ENCODE measurements around the gene NPPC. TPM values are rescaled to one million over a fixed set of nuclear protein-coding genes. Genes with fewer than 3 reads are reported as not detected.

The NPPC gene, protein sequence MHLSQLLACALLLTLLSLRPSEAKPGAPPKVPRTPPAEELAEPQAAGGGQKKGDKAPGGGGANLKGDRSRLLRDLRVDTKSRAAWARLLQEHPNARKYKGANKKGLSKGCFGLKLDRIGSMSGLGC
- total RNA-seq (0.39 TPM in 1 of 2 replicates, not detected in the other), polyA plus RNA-seq (0.39 and 0.91 TPM in 2 replicates)

DNA sequence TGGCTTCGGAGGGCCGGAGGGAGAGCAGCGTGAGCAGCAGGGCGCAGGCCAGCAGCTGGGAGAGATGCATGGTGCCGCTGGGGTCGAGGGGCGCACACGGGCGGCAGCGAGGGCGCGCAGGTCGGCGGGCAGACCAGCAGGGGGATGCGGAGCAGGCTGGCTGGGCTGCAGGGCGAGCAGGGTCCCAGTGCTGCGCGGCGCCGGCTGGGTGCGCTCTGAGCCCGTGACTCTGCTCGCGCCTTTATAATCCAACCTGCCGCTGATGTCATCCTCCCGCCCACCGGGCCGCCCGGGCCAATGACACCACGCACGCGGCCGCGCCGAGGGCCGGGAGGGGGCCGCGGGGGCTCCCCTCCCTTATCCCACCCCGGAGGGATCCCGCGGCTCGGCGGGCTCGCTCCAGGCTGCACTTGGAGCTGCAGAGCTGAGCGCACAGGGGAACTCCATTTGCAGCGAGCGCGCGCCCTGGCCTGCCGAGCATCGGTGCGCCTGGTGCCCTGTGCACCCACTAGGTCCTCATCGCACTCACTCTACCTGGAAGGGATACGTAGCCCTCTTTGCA is at the start of gene NPPC:
Gene NPPC, minus strand, starts transcription at position 217 of the 562 bp plus-strand sequence. Its CDS starts 147 bp downstream, at position 70.
- Histone ChIP-seq H3K4me1 (ENCODE audit: low read depth) (no peaks in the 10 kb centered on the region), H3K9me3 (ENCODE audit: low read depth) (no peaks in the 10 kb centered on the region), H3K36me3 (no peaks in the 10 kb centered on the region), H3K27ac (no peak within 1 kb of the TSS), H3K4me3 (peak within 1 kb of the TSS; percentile 31), H3K27me3 (peaks cover 73% of the 10 kb centered on the region)
- TF ChIP-seq, protein P1, sequence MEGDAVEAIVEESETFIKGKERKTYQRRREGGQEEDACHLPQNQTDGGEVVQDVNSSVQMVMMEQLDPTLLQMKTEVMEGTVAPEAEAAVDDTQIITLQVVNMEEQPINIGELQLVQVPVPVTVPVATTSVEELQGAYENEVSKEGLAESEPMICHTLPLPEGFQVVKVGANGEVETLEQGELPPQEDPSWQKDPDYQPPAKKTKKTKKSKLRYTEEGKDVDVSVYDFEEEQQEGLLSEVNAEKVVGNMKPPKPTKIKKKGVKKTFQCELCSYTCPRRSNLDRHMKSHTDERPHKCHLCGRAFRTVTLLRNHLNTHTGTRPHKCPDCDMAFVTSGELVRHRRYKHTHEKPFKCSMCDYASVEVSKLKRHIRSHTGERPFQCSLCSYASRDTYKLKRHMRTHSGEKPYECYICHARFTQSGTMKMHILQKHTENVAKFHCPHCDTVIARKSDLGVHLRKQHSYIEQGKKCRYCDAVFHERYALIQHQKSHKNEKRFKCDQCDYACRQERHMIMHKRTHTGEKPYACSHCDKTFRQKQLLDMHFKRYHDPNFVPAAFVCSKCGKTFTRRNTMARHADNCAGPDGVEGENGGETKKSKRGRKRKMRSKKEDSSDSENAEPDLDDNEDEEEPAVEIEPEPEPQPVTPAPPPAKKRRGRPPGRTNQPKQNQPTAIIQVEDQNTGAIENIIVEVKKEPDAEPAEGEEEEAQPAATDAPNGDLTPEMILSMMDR (IDR thresholded peaks at IDR 0.05; ENCODE audit: low read depth, low read length): peak; percentile 37
- peak; percentile 52 to 88 for DNase-seq (ENCODE audit: low read depth in 1 of 2, low spot score in 1 of 2)

DNA sequence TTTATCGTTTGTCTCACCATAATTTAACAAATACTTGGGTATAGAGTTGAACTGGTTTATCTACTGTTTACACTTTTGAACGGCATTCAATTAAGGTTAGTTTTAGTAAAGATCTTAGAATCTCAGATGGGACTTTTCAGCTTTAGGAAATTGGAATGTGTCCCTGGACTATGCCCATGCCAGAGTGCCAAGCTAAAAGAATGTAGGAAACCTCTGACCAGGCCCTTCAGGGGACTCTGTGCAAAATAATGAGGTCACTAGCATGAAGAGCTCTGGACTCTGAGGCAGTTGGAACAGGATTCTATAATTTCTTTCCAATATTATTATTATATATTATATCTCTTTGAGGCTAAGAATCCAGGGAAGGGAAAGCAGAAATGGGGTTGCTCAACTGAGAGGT is 48.8 kb upstream of the NPPC start:
- TF ChIP-seq, protein P1 (IDR thresholded peaks at IDR 0.05; ENCODE audit: low read depth, low read length): no peak
- no peaks in the 10 kb centered on the region for H3K27me3 ChIP-seq
- H3K4me1 ChIP-seq (ENCODE audit: low read depth): no peaks in the 10 kb centered on the region
- no peak overlapping the region for H3K4me3 ChIP-seq
- no peaks in the 10 kb centered on the region for H3K36me3 ChIP-seq
- no peak for DNase-seq (ENCODE audit: low read depth in 1 of 2, low spot score in 1 of 2)
- no peak overlapping the region for H3K27ac ChIP-seq
- no peaks in the 10 kb centered on the region for H3K9me3 ChIP-seq (ENCODE audit: low read depth)

DNA sequence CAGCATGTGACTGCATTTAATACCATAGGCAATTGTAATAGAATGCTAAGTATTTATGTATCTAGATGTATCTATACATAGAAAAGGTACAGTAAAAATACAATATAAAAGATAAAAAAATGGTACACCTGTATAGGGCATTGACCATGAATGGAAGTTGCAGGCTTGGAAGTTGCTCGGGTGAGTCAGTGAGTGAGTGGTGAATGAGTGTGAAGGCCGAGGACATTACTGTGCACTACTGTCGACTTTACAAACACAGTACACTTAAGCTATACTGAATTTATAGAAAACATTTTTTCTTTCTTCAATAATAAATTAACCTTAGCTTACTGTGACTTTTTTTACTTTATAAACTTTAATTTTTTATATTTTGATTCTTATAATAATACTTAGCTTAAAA is 44.3 kb upstream of the NPPC start:
- H3K27me3 ChIP-seq: no peaks in the 10 kb centered on the region
- no peaks in the 10 kb centered on the region for H3K9me3 ChIP-seq (ENCODE audit: low read depth)
- H3K36me3 ChIP-seq: no peaks in the 10 kb centered on the region
- H3K27ac ChIP-seq: no peak overlapping the region
- H3K4me3 ChIP-seq: no peak overlapping the region
- H3K4me1 ChIP-seq (ENCODE audit: low read depth): no peaks in the 10 kb centered on the region
- TF ChIP-seq, protein P1 (IDR thresholded peaks at IDR 0.05; ENCODE audit: low read depth, low read length): no peak
- no peak for DNase-seq (ENCODE audit: low read depth in 1 of 2, low spot score in 1 of 2)

DNA sequence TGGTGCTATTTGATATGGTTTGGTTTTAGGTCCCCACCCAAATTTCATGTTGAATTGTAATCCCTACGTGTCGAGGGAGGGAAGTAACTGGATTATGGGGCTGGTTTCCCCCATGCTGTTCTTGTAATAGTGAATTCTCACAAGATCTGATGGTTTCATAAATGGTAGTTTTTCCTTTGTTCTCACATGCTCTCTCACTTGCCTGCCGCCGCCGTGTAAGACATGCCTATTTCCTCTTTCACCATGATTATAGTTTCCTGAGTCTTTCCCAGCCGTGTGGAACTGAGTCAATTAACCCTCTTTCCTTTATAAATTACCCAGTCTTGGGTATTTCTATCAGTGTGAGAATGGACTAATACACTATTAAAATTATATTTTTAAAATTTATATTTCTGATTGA is 42.6 kb upstream of the NPPC start:
- no peaks in the 10 kb centered on the region for H3K27me3 ChIP-seq
- TF ChIP-seq, protein P1 (IDR thresholded peaks at IDR 0.05; ENCODE audit: low read depth, low read length): no peak
- no peak overlapping the region for H3K27ac ChIP-seq
- no peaks in the 10 kb centered on the region for H3K4me1 ChIP-seq (ENCODE audit: low read depth)
- no peak overlapping the region for H3K4me3 ChIP-seq
- H3K9me3 ChIP-seq (ENCODE audit: low read depth): no peaks in the 10 kb centered on the region
- no peaks in the 10 kb centered on the region for H3K36me3 ChIP-seq
- DNase-seq (ENCODE audit: low read depth in 1 of 2, low spot score in 1 of 2): no peak

DNA sequence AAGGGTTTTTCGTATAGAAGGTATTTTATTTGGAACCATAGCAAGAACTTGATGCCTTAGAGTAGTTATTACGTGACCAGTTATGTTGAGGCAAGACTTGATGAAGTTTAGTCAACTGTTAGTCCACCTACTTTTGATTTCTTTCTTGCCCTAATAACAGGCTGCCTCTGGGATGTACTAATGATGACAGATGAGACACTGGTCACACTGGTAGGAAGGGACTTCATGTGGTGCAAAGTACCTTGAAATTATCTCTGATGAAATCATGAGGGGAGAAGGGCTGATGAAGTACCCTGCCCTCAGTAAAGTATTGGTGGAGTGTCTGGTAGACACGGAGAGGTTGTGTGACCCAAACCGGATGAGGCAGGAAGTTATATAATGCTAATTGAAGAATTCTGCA is 40.7 kb upstream of the NPPC start:
- DNase-seq (ENCODE audit: low read depth in 1 of 2, low spot score in 1 of 2): no peak
- Histone ChIP-seq H3K27me3 (no peaks in the 10 kb centered on the region), H3K36me3 (no peaks in the 10 kb centered on the region), H3K4me3 (no peak overlapping the region), H3K4me1 (ENCODE audit: low read depth) (no peaks in the 10 kb centered on the region), H3K27ac (no peak overlapping the region), H3K9me3 (ENCODE audit: low read depth) (no peaks in the 10 kb centered on the region)
- TF ChIP-seq, protein P1 (IDR thresholded peaks at IDR 0.05; ENCODE audit: low read depth, low read length): no peak
